GM21825 (cell line): ENCODE results near the gene POC5.
A peak's percentile ranks its signal among the peaks of the same experiment; 100 is the strongest.
"Not testable (repeated sequence)": the region's sequence is repeated elsewhere in the genome, so short reads cannot be mapped to it uniquely, and the experiment has no call there.

Source experiments
- ATAC-seq: cut with Tn5 transposase; IDR thresholded peaks from one replicate; pipeline ENCODE4 v1.9.1; 2021; ENCODE audit warnings: mild to moderate bottlenecking, moderate library complexity; ENCODE audit not compliant: unreplicated experiment

Gene POC5

GRCh38 chr5:75706775-75707174 is 10.5 kb downstream of the POC5 start:
- no peak for ATAC-seq

DNA sequence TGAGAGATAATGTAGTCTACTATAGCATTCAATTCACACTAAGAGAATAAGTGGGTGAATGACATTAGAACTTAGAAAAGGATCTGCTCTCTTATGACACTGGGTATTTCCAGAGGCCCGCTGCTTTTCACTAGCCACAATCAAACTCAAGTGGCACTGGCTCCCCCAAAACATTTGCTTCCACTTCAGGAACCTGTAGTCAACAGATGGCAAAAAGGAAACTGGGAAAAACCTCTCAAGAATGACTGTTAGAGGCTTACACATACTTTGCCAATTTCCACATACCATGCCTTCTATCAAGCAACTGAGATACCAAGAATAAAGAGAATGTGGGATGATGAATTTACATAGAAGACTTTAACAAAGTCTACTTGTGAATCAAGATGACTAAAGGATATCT is 11.2 kb downstream of the POC5 start:
- no peak for ATAC-seq

- no peak for ATAC-seq
These were observed 15.4 kb downstream of the POC5 start for GRCh38 chr5:75701856-75702255.

DNA sequence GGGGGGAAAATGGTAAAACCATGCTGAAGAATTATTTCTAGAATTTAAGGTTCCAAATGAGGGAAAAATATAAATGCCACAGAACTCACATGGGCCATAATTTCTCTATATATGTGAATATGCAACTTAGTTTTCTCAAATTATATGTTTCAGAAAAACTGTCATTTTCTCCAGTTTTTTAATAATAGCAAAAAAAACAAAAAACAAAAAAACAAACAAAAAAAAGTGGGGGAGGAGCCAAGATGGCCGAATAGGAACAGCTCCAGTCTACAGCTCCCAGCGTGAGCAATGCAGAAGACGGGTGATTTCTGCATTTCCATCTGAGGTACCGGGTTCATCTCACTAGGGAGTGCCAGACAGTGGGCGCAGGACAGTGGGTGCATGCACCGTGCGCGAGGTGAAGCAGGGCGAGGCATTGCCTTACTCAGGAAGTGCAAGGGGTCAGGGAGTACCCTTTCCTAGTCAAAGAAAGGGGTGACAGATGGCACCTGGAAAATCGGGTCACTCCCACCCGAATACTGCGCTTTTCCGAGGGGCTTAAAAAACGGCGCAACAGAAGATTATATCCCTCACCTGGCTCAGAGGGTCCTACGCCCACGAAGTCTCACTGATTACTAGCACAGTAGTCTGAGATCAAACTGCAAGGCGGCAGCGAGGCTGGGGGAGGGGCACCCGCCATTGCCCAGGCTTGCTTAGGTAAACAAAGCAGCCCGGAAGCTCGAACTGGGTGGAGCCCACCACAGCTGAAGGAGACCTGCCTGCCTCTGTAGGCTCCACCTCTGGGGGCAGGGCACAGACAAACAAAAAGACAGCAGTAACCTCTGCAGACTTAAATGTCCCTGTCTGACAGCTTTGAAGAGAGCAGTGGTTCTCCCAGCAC is 21.5 kb downstream of the POC5 start:
- not testable (repeated sequence) for ATAC-seq

GRCh38 chr5:75694781-75695180 is 22.5 kb downstream of the POC5 start:
- ATAC-seq = no peak

- ATAC-seq = no peak
These were observed 26.6 kb downstream of the POC5 start for GRCh38 chr5:75690669-75691068.

DNA sequence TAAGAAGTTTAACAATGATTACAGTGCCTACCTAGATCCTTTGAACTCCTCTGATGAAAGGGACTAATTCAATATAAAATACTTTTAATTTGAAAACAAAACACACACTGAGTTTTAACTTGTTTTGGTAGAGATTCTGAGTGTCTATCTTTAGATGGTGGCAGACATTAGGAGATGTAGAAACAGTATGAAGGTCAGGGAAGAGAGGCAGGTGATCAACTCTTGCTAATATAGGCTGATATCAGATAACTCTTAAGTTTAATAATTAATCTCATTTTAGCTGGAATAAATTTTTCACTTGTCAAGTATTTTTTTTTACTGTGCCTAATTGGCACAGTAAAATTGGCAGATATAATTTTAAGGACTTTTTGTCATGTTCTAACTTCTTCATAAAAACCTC is 30.8 kb downstream of the POC5 start:
- no peak for ATAC-seq

- ATAC-seq = no peak
These were observed 32.1 kb downstream of the POC5 start for GRCh38 chr5:75685141-75685540.

- ATAC-seq = no peak
These were observed 36.0 kb downstream of the POC5 start for GRCh38 chr5:75681125-75681830.

DNA sequence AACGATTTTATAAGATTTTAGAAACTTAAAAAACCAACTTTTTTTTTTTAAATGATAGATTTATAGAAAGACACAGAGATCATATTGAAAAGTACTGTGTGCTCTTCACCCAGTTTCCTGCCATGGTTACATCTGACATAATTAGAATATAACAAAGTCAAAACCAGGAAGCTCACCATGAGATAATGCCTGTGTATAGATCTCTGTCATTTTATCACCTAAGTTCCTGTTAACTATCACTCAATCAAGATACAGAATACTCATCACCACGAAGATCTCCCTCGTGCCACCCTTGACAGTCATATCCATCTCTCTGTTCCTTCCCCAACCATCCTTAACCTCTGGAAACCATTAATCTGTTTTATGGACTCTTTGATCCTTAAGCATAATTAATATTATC is 39.1 kb downstream of the POC5 start:
- ATAC-seq = no peak

DNA sequence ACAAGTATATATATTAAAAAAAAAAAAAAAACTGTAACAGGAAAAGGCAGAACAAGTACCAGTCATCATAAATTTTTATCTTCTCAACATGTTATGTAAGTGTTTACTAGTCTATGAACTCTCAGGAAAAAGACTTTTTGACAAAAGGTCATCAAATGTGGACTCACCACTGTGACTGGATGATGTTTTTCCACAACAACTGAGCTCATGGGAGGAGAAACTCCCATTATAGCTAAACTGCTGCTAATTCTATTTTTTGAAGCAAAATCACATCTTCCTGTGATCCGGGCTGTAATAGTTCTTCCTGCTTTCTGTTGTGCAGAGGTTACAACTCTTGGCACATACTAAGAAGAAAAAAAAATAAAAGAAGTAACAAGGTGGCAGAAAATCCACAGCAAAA is 39.6 kb downstream of the POC5 start:
- no peak for ATAC-seq

DNA sequence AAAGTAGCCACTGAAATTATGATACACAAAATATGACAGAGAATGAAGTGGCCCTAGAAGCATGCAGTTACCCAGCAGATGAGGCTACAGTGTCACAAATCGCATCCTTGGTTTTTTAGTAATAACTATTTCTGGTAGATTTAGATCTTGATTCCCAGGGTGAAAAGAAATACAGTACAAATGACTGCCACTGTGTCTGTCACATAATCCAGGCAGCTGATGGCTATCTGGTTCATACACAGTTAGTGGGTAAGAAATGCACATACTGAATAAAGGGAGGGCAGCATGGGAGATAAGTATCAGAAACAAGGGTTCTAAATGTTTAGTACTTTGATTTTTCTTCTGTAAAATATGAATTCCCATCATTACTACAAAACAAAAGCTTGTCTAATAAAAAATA is 41.5 kb downstream of the POC5 start:
- ATAC-seq = no peak

- no peak for ATAC-seq
These were observed 44.6 kb downstream of the POC5 start for GRCh38 chr5:75672616-75673015.

DNA sequence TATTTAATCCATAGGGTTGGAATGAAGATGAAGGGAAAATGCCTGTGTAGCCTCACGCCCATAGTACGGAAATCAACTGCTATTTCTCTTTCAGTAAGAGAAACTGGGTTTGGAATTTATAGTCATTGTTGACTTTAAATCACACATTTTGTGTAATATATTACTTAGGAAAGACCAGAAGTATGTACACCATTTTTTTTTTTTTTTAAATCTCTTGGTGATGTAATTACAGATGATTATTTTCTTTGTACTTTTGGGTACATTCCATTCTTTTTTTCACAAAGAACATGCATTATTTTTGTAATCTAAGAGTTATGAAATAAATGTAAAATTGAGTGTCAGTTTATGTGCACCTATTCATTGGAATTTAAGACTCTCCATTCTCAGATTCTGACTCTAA is 45.7 kb downstream of the POC5 start:
- ATAC-seq = no peak

DNA sequence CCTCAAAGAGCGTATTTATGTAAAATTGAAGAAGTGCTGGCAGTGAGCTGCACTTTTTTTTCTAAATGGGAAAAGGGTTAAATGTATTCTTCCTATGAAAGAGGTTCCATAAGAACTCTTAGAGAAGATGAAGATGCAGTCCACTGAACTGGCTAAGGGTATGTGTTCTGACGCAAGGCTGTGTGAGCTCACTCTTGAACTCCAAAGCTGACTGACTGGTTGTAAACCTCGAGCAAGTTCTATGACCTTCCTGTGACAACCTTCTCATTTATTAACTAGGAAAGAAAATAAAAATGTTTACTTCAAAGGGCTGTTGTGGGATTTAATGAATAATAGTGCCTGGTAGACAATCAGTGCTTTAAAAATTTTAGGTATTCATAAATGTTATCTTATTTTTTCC is 46.7 kb downstream of the POC5 start:
- no peak for ATAC-seq

- ATAC-seq = peak; percentile 92
These were observed 48.1 kb downstream of the POC5 start for GRCh38 chr5:75668977-75669689.

- ATAC-seq = no peak
These were observed 48.8 kb downstream of the POC5 start for GRCh38 chr5:75668445-75668844.

GRCh38 chr5:75667586-75667985 is 49.7 kb downstream of the POC5 start:
- ATAC-seq = no peak

DNA sequence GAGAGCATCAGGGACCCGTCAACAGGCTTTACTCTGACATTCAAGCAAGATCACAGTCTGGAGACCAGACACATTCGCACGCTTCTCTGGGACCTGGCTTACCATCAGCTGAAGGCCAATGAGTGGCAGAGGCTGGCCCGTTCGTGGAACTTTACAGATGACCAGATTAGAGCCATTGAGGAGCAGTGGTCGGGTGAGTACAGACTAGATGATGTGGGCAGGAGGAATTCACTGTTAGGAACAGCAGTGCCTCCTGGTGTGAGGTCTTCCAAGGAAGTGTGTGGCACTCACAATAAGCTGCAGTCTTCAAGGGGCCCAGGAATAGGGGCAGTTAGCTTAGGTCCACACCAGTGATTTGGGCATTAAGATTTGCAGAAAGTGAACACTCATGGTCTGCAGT is 50.4 kb downstream of the POC5 start:
- ATAC-seq = no peak

DNA sequence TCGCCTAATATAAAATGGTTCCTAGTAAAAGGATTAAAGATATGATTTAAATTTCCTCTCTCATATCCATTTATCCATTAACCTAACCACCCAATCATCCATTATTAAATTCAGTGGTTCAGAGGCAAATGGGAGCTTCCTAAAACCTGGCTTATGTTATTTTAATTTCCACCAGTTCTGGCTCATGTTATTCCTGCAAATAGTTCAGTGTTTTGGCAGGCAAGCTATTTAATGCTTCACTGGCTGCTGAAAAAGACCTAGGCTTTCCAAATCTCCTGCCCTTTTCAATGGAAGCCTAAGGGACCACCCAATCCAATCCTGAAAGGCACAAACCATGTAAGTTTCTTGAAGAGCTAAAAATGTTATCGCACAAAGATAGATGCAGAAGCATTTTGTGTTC is 52.3 kb downstream of the POC5 start:
- ATAC-seq = no peak

- no peak for ATAC-seq
These were observed 53.5 kb downstream of the POC5 start for GRCh38 chr5:75663579-75664284.
